Endometrium (tissue), 2 donors: ENCODE measurements around the gene ZNF823.
"Not testable (repeated sequence)": the region's sequence is repeated elsewhere in the genome, so short reads cannot be mapped to it uniquely, and the experiment has no call there.

Source experiments
- FAIRE-seq: peaks from 2 replicates; lab custom pipeline; 2012; peaks lifted over from hg19 to GRCh38; lab: Jason Lieb, UNC
- donor health status: control.
- donor health status: control.

The ZNF823 gene

DNA sequence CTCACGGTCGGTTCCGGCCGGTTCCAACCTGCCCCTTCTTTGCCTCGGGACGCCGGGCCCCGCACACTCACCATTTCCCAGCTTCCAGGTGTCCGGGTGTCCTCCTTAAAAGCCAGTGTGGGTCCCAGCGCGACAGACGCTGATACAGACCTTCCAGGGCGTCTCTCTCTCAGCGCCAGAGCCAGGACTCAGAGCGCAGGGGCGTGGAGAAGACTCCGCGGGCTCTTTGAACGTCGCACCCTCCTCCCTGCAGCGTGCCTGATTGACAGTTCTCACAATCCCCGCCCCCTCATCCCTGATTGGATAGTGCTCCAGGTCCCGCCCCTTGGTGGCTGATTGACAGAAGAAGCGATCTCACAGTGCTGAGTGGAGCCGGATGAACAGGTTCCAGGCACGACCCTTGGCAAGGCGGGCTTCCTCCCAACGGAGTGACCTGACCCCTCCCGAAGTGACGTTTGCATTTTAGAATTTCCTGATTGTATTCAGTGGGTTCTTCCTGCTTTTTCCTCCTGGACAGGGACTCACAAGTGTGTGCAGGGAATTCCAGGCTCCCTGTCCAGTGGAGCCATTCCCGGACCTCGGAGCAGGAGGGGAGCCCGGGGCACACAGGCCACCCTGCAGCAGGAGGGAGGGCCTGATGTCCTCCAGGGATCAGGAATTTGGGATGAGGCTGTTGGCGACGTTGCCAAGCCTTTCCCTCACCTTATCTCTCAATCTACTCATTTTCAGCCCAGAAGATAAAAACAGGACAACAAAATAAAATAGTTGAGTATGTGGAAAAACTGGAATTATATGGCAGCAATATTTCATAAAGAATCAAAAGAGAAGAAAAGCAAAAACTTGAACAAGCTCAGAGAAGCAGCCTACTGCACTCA lies at the start of gene ZNF823:
Gene ZNF823, minus strand, starts transcription at position 201 of the 875 bp plus-strand sequence. Its CDS starts 127 bp downstream, at position 74.
- peak; percentile 97 for FAIRE-seq

GRCh38 chr19:11787536-11787935 lies 48.8 kb upstream of the ZNF823 start:
- FAIRE-seq = no peak

DNA sequence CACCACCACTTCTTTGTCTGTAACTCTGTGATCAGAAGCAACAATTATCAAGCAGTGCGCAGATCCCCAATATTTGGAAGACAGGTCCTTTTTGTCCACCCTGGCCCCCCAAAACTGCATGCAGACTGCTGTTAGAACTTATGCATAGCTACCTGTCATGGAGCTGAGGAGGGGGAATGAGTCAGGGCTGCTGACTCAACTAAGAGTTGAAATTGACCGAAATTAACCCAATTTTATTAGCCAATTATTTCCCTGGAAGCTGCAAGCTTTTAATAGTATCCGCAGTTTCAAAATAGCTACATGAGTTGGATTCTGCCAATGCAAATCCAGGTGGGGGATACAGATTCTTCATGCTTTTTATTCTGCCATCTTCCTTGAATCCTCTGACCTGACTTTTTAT lies 45.6 kb upstream of the ZNF823 start:
- no peak for FAIRE-seq

DNA sequence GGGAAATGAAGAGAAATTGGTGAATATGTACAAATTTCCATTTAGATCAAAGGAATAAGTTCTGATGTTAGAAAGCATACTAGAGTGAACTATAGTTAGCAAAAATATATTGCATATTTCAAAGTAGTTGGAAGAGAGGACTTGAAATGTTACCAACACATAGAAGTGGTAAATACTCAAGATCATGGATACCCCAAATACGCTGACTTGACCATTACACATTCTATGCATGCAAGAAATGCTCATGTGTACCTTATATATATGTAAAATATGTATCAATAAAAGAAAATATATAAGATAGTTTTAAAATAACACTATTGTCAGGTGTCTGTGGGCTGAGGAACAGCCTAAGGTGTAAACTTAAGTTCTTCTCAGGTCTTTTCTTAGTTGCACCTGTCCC lies 45.0 kb upstream of the ZNF823 start:
- FAIRE-seq = no peak

DNA sequence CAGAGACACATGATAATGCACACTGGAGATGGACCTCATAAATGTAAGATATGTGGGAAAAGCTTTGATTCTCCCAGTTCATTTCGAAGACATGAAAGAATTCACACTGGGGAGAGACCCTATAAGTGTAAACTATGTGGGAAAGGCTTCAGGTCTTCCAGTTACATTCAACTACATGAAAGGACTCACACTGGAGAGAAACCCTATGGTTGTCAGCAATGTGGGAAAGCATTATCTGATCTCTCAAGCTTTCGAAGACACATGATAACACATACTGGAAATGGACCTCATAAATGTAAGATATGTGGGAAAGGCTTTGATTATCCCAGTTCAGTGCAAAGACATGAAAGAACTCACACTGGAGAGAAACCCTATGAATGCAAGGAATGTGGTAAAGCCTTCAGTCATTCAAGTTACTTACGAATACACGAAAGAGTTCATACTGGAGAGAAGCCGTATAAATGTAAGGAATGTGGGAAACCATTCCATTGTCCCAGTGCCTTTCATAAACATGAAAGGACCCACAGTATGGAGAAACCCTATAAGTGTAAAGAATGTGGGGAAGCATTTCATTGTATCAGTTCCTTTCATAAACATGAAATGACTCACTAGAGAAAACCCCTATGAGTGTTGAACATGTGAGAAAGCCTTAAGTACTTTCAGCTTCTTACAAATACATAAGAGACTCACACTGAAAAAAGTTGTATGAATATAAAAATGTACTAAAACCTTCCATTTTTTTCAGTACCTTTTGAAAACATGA lies 42.7 kb upstream of the ZNF823 start:
- FAIRE-seq = no peak

- FAIRE-seq = no peak
These were observed 41.8 kb upstream of the ZNF823 start for GRCh38 chr19:11780431-11781020.

DNA sequence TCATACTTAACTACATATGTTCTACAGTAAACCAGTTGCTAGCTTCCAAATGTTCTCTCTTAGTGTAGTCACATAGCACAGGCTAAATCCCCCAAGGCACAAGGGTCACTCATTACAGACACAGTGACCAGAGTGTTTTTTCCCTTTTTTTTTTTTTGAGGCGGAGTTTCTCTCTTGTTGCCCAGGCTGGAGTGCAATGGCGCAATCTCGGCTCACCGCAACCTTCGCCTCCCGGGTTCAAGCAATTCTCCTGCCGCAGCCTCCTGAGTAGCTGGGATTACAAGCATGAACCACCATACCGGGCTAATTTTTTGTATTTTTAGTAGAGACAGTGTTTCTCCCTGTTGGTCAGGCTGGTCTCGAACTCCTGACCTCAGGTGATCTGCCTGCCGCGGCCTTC lies 37.9 kb upstream of the ZNF823 start:
- not testable (repeated sequence) for FAIRE-seq

DNA sequence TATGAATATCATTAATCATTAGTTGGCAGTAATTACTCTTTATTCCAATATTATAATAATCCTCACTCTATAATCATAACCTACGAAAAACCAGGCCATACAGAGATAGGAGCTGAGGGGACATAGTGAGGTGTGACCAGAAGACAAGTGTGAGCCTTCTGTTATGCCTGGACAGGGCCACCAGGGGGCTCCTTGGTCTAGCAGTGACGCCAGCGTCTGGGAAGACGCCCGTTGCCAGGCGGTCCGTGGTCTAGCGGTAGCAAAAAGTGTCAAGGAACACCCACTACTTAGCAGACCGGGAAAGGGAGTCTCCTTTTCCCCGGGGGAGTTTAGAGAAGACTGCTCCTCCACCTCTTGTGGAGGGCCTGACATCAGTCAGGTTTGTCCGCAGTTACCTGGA lies 32.8 kb upstream of the ZNF823 start:
- FAIRE-seq = not testable (repeated sequence)

DNA sequence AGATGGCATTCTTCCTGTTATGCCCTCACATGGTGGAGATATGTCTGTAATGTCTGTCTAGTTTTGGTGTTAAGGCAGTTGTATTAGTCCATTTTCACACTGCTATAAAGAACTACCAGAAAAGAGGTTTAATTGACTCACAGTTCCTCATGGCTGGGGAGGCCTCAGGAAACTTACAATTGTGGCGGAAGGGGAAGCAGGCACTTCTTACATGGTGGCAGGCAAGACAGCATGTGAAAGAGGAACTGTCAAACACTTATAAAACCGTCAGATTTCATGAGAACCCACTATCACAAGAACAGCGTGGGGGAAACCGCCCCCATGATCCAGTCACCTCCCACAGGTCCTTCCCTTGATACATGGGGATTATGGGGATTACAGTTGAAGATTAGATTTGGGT lies 31.2 kb upstream of the ZNF823 start:
- FAIRE-seq = no peak

GRCh38 chr19:11767633-11768133 lies 28.9 kb upstream of the ZNF823 start:
- no peak for FAIRE-seq

DNA sequence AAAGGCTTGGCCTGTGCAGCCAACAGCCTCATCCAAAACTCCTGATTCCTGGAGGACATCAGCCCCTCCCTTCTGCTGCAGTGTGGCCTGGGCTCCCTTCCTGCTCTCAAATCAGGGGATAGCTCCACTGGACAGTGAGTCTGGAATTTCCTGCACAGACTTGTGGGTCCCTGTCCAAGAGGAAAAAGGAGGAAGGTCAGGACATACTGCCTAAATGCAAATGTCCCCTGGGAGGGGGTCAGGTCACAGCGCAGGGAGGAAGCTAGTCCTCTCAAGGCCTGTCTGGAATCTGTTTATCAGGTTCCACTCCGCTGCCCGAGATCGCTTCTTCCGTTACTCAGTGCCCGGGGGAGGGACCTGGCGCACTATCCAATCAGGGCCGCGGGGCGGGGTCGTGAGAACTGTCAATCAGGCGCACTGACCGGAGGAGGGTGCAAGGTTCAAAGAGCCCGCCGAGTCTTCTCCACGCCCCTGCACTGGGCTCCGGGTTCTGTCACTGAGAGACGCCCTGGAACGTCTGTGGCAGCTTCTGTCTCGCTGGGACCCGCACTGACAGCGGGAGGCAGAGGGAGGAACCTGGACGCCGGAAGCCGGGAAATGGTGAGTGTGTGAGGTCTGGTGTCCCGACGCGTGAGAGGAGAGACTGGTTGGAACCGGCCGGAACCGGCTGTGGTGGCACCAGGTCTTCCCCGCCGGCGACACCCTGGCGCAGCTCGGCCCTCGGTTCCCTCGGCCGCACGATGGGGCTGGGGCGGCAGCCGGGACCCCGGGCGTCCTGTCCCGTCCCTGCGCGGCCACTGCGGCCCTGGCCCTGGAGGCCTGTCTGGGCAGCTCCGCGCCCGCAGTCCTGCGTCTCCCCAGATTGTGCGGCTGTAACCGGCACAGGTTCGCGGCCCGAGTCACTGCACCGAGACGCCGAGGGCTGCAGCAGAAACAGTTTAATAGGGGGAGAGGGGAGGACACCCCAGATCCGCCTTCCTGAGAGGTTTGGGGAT lies 28.1 kb upstream of the ZNF823 start, which contains the start of gene ZNF441:
Gene ZNF441, plus strand, starts transcription at position 404 of the 995 bp plus-strand sequence. Its CDS starts 194 bp downstream, at position 598.
- peak; percentile 51 for FAIRE-seq

GRCh38 chr19:11763611-11764010 lies 24.9 kb upstream of the ZNF823 start:
- no peak for FAIRE-seq

DNA sequence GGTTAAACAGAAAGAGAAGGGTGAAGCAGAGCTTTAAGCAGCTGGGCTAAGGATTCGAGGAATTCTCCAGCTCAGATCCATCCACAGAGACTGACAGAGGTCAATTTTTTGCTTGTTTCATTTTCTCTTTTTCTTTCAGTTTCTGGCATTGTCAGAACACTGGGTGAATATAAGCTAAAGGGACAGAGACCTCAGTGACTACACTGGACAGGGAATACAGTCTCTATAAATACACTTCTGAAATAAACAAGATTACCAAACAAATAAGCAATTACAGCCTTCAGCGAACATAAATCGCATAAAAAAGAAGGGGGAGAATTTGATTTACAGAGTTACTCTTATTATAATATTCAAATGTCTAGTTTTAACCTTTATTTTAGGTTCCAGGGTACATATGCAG lies 24.4 kb upstream of the ZNF823 start:
- no peak for FAIRE-seq

GRCh38 chr19:11759805-11760204 lies 21.1 kb upstream of the ZNF823 start:
- no peak for FAIRE-seq

- no peak for FAIRE-seq
These were observed 18.2 kb upstream of the ZNF823 start for GRCh38 chr19:11756965-11757364.

DNA sequence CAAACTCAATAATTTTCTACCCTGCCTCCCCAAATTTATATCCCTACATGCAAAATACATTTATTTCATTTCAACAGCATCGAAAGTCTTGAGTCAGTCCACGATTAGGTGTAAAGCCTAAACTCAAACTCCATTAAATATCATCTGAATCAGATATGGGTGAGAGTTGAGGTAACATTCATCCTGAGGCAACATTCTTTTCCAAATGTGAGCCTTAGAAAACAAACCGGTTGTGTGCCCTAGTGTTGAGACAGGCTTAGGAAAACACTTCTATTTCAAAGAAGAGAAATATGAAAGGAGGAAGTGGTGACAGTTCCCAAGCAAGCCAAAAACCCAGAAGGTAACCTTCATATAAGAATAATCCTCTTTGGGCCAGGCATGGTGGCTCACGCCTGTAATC lies 15.9 kb upstream of the ZNF823 start:
- FAIRE-seq = no peak

- FAIRE-seq = no peak
These were observed 13.5 kb upstream of the ZNF823 start for GRCh38 chr19:11752244-11752736.

- no peak for FAIRE-seq
These were observed 11.0 kb upstream of the ZNF823 start for GRCh38 chr19:11749751-11750150.

DNA sequence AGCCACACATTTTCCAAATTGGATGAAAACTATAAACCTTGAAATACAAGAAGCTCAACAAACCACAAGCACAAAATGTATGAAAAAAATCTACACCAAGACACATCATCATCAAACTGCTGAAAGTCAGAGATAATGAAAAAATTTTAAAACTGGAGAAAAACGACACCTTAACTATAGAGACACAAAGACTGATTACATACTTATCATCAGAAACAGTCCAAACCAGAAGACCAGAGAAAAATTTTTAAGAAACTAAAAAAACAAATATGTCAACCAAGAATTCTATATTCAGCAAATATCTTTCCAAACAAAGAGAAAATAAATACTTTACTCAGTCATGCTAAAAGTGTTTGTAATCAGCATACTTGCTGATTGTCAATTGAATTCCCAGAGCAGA lies 8.5 kb upstream of the ZNF823 start:
- no peak for FAIRE-seq

GRCh38 chr19:11745869-11746268 lies 7.1 kb upstream of the ZNF823 start:
- FAIRE-seq = no peak
